Activated naive CD4-positive, alpha-beta T cell treated with anti-CD3 and anti-CD28 coated beads for 36 hours (primary cell): ENCODE results near the gene NANS. TPM values are rescaled to one million over a fixed set of nuclear protein-coding genes. Genes with fewer than 3 reads are reported as not detected.
"Not testable (repeated sequence)": the region's sequence is repeated elsewhere in the genome, so short reads cannot be mapped to it uniquely, and the experiment has no call there.

Source experiments
- CTCF ChIA-PET: fragments of 350-600 bp; sonication (Branson Sonifier 250); formaldehyde crosslinking; loops from one replicate; lab custom pipeline; 2021; ENCODE audit warnings: antibody characterized with exemption; lab: Charles Lee
- DNase-seq: peaks from one replicate; pipeline ENCODE4 v3.0.0-alpha.2; 2020
- H3K27ac Mint-ChIP-seq: one replicate; pipeline ENCODE4 v1.8.0; 2021; ENCODE audit warnings: mild to moderate bottlenecking, mixed read lengths
- H3K27me3 Mint-ChIP-seq: one replicate; pipeline ENCODE4 v1.8.0; 2021; ENCODE audit warnings: low read depth, mixed read lengths
- H3K36me3 Mint-ChIP-seq: one replicate; pipeline ENCODE4 v1.8.0; 2021; ENCODE audit warnings: low read depth, mixed read lengths
- H3K4me1 Mint-ChIP-seq: one replicate; pipeline ENCODE4 v1.8.0; 2021; ENCODE audit warnings: low read depth, mixed read lengths
- H3K4me3 Mint-ChIP-seq: one replicate; pipeline ENCODE4 v1.8.0; 2021; ENCODE audit warnings: mild to moderate bottlenecking, moderate library complexity, mixed read lengths
- H3K9me3 Mint-ChIP-seq: one replicate; pipeline ENCODE4 v1.8.0; 2021; ENCODE audit warnings: mixed read lengths
- intact Hi-C: fragments of 100-400 bp; cut with micrococcal nuclease; formaldehyde crosslinking; loops from one replicate; pipeline ENCODE4 v1.15.1; 2023
- total RNA-seq, 2 experiments: library from RNA; stranded (reverse); gene quantifications; one replicate each; pipeline ENCODE4 v1.2.3, GENCODE V29; 2021

NANS gene
- total RNA-seq, 2 experiments from 2014 or later, result 46.1 to 51.0 TPM

DNA sequence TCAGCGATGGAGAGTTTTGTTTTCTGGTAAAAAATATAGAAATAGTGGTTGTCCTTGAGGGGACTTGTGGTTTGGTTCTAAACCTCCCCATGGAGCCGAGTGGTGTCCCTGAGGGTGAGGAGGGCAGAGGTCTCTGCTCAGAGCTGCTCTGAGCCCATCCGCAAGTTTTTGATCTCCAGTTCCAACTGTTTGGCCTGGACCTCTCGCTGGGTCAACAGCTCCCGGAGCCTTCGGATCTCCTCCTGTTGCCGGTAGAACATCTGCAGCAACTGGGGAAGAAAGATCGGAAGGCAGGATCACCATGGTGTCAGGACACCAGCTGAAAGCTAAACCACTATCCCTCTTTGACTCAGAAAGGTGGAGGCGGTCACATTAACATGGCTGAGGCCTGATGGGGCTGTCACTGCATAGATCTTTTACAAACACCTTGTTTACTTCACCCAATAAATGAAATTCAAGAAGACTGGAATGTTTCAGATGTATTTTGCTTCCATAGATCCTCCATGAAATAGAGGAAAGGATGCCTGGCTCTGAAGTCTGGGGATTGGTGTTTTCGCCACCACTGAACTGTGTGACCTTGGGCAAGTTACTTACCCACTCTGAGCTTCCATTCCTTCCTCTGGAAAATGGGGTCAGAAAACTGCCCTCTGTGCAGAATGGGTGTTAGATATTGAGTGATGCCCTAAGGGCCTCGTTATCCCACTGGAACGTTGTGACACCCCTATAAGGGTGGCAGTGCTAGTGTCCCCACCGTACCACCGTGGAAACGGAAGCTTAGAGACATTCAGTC, 68.3 kb downstream of the NANS start:
- CTCF ChIA-PET, result no interaction called here
- Mint-ChIP-seq H3K9me3 (no peaks in the 10 kb centered on the region), H3K27me3 (no peaks in the 10 kb centered on the region), H3K4me3 (no peak overlapping the region), H3K4me1 (peaks cover 21% of the 10 kb centered on the region), H3K27ac (no peak overlapping the region), H3K36me3 (peaks cover 4% of the 10 kb centered on the region)
- DNase-seq, result no peak
- intact Hi-C loops, result no loop called here

DNA sequence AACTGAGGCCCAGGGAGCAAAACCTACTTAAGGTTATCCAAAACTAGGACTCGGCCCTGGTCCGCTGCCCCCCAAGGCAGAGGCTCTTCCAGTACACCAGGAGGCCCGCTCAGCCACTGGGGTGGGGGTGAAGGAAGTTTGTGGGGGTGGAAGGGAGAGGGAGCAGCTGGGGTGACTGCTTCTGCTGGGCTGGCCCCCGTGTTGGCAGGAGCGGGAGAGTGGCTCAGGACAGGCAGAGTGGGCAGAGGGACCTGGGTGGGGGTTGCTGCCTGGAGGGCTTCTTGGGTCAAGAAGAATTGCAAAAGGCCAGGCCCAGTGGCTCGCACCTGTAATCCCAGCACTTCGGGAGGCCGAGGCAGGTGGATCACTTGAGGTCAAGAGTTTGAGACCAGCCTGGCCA, 70.7 kb downstream of the NANS start:
- no peak overlapping the region for H3K27ac Mint-ChIP-seq
- no peak overlapping the region for H3K4me3 Mint-ChIP-seq
- intact Hi-C loops, result no loop called here
- no peak for DNase-seq
- H3K4me1 Mint-ChIP-seq, result no peaks in the 10 kb centered on the region
- H3K9me3 Mint-ChIP-seq, result no peaks in the 10 kb centered on the region
- no peaks in the 10 kb centered on the region for H3K27me3 Mint-ChIP-seq
- H3K36me3 Mint-ChIP-seq, result peaks cover 4% of the 10 kb centered on the region
- CTCF ChIA-PET, result interaction anchor here (0.6 to 0.7 kb wide), 2 partner anchors 55 to 184 kb away, joined by 4 to 6 read pairs; no protein-coding TSS in a partner anchor

GRCh38 chr9:98128316-98128715, 71.8 kb downstream of the NANS start:
- CTCF ChIA-PET, result interaction anchor here (0.6 to 1.0 kb wide), 2 partner anchors 16 to 204 kb away, joined by 3 read pairs; no protein-coding TSS in a partner anchor
- no peaks in the 10 kb centered on the region for H3K9me3 Mint-ChIP-seq
- intact Hi-C loops, result no loop called here
- no peak overlapping the region for H3K27ac Mint-ChIP-seq
- peaks cover 2% of the 10 kb centered on the region for H3K4me1 Mint-ChIP-seq
- no peaks in the 10 kb centered on the region for H3K27me3 Mint-ChIP-seq
- H3K4me3 Mint-ChIP-seq, result no peak overlapping the region
- DNase-seq, result no peak
- H3K36me3 Mint-ChIP-seq, result peaks cover 4% of the 10 kb centered on the region

DNA sequence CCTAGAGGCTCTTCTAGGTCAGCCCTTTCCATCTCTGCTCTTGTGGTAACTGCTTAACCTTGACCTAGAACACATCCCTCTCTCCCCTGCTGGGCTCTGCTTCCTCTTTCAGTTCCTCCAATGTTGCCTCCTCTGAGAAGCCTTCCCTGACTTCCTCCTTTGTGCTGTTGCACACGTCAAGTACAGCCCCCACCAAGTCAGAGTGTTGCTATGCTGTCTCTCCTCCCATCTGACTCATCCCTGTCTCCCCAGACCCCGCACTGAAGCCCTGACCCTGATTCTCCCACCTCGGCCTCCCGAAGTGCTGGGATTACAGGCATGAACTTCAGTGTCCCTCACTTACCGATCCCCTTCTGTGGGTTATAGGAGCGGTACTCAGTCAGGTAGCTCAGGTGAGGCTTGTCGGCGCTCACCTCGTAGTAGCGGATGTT, 72.9 kb downstream of the NANS start:
- CTCF ChIA-PET, result interaction anchor here (0.5 to 1.1 kb wide), 2 partner anchors 8 to 12 kb away, joined by 3 read pairs; no protein-coding TSS in a partner anchor
- Mint-ChIP-seq H3K27ac (no peak overlapping the region), H3K9me3 (no peaks in the 10 kb centered on the region), H3K4me3 (no peak overlapping the region), H3K27me3 (no peaks in the 10 kb centered on the region), H3K36me3 (peaks cover 4% of the 10 kb centered on the region), H3K4me1 (peaks cover 2% of the 10 kb centered on the region)
- DNase-seq, result no peak
- intact Hi-C loops, result no loop called here

GRCh38 chr9:98130060-98130459, 73.5 kb downstream of the NANS start:
- H3K27ac Mint-ChIP-seq, H3K9me3 Mint-ChIP-seq, H3K36me3 Mint-ChIP-seq, DNase-seq, intact Hi-C loops, H3K4me1 Mint-ChIP-seq, H3K4me3 Mint-ChIP-seq, H3K27me3 Mint-ChIP-seq, CTCF ChIA-PET: not testable (repeated sequence)

- Mint-ChIP-seq H3K4me3 (no peak overlapping the region), H3K36me3 (peaks cover 4% of the 10 kb centered on the region), H3K27me3 (no peaks in the 10 kb centered on the region), H3K27ac (no peak overlapping the region), H3K4me1 (peaks cover 2% of the 10 kb centered on the region), H3K9me3 (no peaks in the 10 kb centered on the region)
- no peak for DNase-seq
- intact Hi-C loops, result no loop called here
- CTCF ChIA-PET, result no interaction called here
Measured at GRCh38 chr9:98130576-98131228, 74.2 kb downstream of the NANS start.

GRCh38 chr9:98132158-98132557, 75.6 kb downstream of the NANS start:
- no peak for DNase-seq
- CTCF ChIA-PET, result no interaction called here
- no peak overlapping the region for H3K27ac Mint-ChIP-seq

More at GRCh38 chr9:98132158-98132557, 75.6 kb downstream of the NANS start:
- H3K4me1 Mint-ChIP-seq, result peaks cover 2% of the 10 kb centered on the region
- no peaks in the 10 kb centered on the region for H3K27me3 Mint-ChIP-seq
- intact Hi-C loops, result no loop called here
- H3K9me3 Mint-ChIP-seq, result no peaks in the 10 kb centered on the region
- H3K4me3 Mint-ChIP-seq, result no peak overlapping the region
- H3K36me3 Mint-ChIP-seq, result no peaks in the 10 kb centered on the region

Other genes with a start within 250 kb of the NANS start
- under 1 TPM; 0.10 TPM for gene FOXE1, start 203.5 kb upstream of the NANS start, total RNA-seq
- gene TRMO, start 134.2 kb upstream of the NANS start, total RNA-seq, result 10 to 100 TPM; 10.7 to 10.8 TPM
- 1 to 10 TPM; 1.8 to 1.9 TPM for gene HEMGN, start 118.6 kb upstream of the NANS start, total RNA-seq
- 100 to 1,000 TPM; 412 to 414 TPM for gene ANP32B, start 73.4 kb upstream of the NANS start, total RNA-seq
- 10 to 100 TPM; 49.6 to 55.0 TPM for gene TRIM14, start 62.5 kb downstream of the NANS start, total RNA-seq
- 1 to 10 TPM; 8.1 to 8.2 TPM for gene CORO2A, start 135.9 kb downstream of the NANS start, total RNA-seq
- gene TBC1D2, start 198.9 kb downstream of the NANS start, total RNA-seq, result 1 to 10 TPM; 2.4 to 2.5 TPM